WTC11 (cell line): Measurements from ENCODE around the gene ARHGEF10L. TPM values are rescaled to one million over a fixed set of nuclear protein-coding genes. Genes with fewer than 3 reads are reported as not detected.

ENCODE experiments used
- ATAC-seq: fragments of 200-7000 bp; cut with Tn5 transposase; 2 replicates; pipeline ENCODE4 v1.10.0; 2021; ENCODE audit warnings: mild to moderate bottlenecking, moderate library complexity
- CTCF ChIA-PET: fragments of 300-600 bp; sonication (Branson Sonifier 250); formaldehyde crosslinking; loops from one replicate; lab custom pipeline; 2021; ENCODE audit warnings: antibody characterized with exemption; lab: Charles Lee
- POLR2A ChIA-PET: fragments of 350-600 bp; sonication (Branson Sonifier 250); formaldehyde crosslinking; loops from one replicate; lab custom pipeline; 2021; ENCODE audit warnings: antibody characterized with exemption; lab: Charles Lee
- DNase-seq: peaks from one replicate; pipeline ENCODE4 v3.0.0; 2021; ENCODE audit warnings: low spot score
- H3K27ac Mint-ChIP-seq: 2 replicates; pipeline ENCODE4 v1.8.0; 2021; ENCODE audit warnings: mixed read lengths
- H3K27me3 Mint-ChIP-seq: 2 replicates; pipeline ENCODE4 v1.8.0; 2021; ENCODE audit warnings: low read depth, mild to moderate bottlenecking, moderate library complexity, mixed read lengths
- H3K36me3 Mint-ChIP-seq: 2 replicates; pipeline ENCODE4 v1.8.0; 2021; ENCODE audit warnings: mixed read lengths
- H3K4me1 Mint-ChIP-seq: 2 replicates; pipeline ENCODE4 v1.8.0; 2022; ENCODE audit warnings: mixed read lengths
- H3K4me3 Mint-ChIP-seq: 2 replicates; pipeline ENCODE4 v1.8.0; 2021; ENCODE audit warnings: mild to moderate bottlenecking, moderate library complexity, mixed read lengths
- H3K9me3 Mint-ChIP-seq: 2 replicates; pipeline ENCODE4 v1.8.0; 2021; ENCODE audit warnings: mixed read lengths
- ARID4B ChIP-seq: sonication (generic); formaldehyde crosslinking; IDR thresholded peaks from 2 replicates; pipeline ENCODE4 v1.8.0; 2023; ENCODE audit warnings: missing genetic modification reagents, mild to moderate bottlenecking, borderline replicate concordance
- CREB1 ChIP-seq: sonication (generic); formaldehyde crosslinking; IDR thresholded peaks from 2 replicates; pipeline ENCODE4 v1.8.0; 2023; ENCODE audit warnings: mild to moderate bottlenecking, missing genetic modification reagents
- ETV6 ChIP-seq: sonication (generic); formaldehyde crosslinking; IDR thresholded peaks from 2 replicates; pipeline ENCODE4 v1.8.1; 2022; ENCODE audit warnings: mild to moderate bottlenecking, missing genetic modification reagents
- MXD4 ChIP-seq: fragments of 250-450 bp; sonication (Bioruptor Pico); IDR thresholded peaks from 2 replicates; pipeline ENCODE4 v1.8.0; 2021; ENCODE audit warnings: mild to moderate bottlenecking, moderate library complexity, borderline replicate concordance
- NFE2L1 ChIP-seq: sonication (generic); formaldehyde crosslinking; IDR thresholded peaks from 2 replicates; pipeline ENCODE4 v1.8.1; 2023; ENCODE audit warnings: missing genetic modification reagents
- NR3C1 ChIP-seq: sonication (generic); formaldehyde crosslinking; conservative IDR thresholded peaks from 2 replicates; pipeline ENCODE4 v1.8.1; 2023; ENCODE audit warnings: low read depth, mild to moderate bottlenecking, missing genetic modification reagents
- SOX15 ChIP-seq: fragments of 250-450 bp; sonication (Bioruptor Pico); IDR thresholded peaks from 2 replicates; pipeline ENCODE4 v1.9.0; 2021; ENCODE audit warnings: mild to moderate bottlenecking
- TEAD1 ChIP-seq: sonication (generic); formaldehyde crosslinking; IDR thresholded peaks from 2 replicates; pipeline ENCODE4 v1.8.0; 2022; ENCODE audit warnings: mild to moderate bottlenecking, missing genetic modification reagents
- TEAD4 ChIP-seq: sonication (generic); formaldehyde crosslinking; IDR thresholded peaks from 2 replicates; pipeline ENCODE4 v1.8.0; 2022; ENCODE audit warnings: mild to moderate bottlenecking, missing genetic modification reagents
- ZNF263 ChIP-seq: sonication (generic); formaldehyde crosslinking; IDR thresholded peaks from 2 replicates; pipeline ENCODE4 v1.8.1; 2022; ENCODE audit warnings: low read depth, mild to moderate bottlenecking, moderate library complexity, missing genetic modification reagents
- ZNF416 ChIP-seq: fragments of 250-450 bp; sonication (Bioruptor Pico); IDR thresholded peaks from 2 replicates; pipeline ENCODE4 v1.9.0; 2021; ENCODE audit warnings: mild to moderate bottlenecking, inconsistent platforms
- ZNF423 ChIP-seq: fragments of 250-450 bp; sonication (Bioruptor Pico); IDR thresholded peaks from 2 replicates; pipeline ENCODE4 v2.1.2; 2022; ENCODE audit warnings: mild to moderate bottlenecking, moderate library complexity
- total RNA-seq: library from RNA; stranded (reverse); gene quantifications from 3 replicates; pipeline ENCODE4 v1.2.3, GENCODE V29; 2021
- TF ChIP-seq, protein P1 (sequence below): fragments of 250-450 bp; sonication (Bioruptor Pico); IDR thresholded peaks from 2 replicates; pipeline ENCODE4 v1.9.0; 2021; ENCODE audit warnings: mild to moderate bottlenecking
- TF ChIP-seq, protein P2 (sequence below): sonication (generic); formaldehyde crosslinking; IDR thresholded peaks from 2 replicates; pipeline ENCODE4 v1.8.0; 2022; ENCODE audit warnings: missing genetic modification reagents
- TF ChIP-seq, protein P3 (sequence below): sonication (generic); formaldehyde crosslinking; conservative IDR thresholded peaks from 2 replicates; pipeline ENCODE4 v1.8.1; 2022; ENCODE audit warnings: mild to moderate bottlenecking, missing genetic modification reagents

ARHGEF10L gene
- total RNA-seq, 1 experiment from 2014 or later: 34.4 TPM

- no peak overlapping the region for H3K27ac Mint-ChIP-seq
- H3K4me3 Mint-ChIP-seq: no peak overlapping the region
- H3K9me3 Mint-ChIP-seq: peaks cover 8% of the 10 kb centered on the region; the same call in 1 of the 2 replicates
- ATAC-seq: no peak
- peaks cover 32% of the 10 kb centered on the region for H3K4me1 Mint-ChIP-seq
- H3K27me3 Mint-ChIP-seq: no peaks in the 10 kb centered on the region
- DNase-seq: no peak
- TF ChIP-seq TEAD4 (CRISPR knock-in tag) (no peak), ETV6 (no peak), NFE2L1 (CRISPR knock-in tag) (no peak), ZNF416 (no peak), MXD4 (CRISPR knock-in tag) (no peak), NR3C1 (CRISPR knock-in tag) (no peak), CREB1 (CRISPR knock-in tag) (no peak), SOX15 (CRISPR knock-in tag) (no peak), ARID4B (no peak), ZNF263 (CRISPR knock-in tag) (no peak)
- TF ChIP-seq, protein P1, sequence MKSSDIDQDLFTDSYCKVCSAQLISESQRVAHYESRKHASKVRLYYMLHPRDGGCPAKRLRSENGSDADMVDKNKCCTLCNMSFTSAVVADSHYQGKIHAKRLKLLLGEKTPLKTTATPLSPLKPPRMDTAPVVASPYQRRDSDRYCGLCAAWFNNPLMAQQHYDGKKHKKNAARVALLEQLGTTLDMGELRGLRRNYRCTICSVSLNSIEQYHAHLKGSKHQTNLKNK (CRISPR knock-in tag): no peak
- TF ChIP-seq, protein P2, sequence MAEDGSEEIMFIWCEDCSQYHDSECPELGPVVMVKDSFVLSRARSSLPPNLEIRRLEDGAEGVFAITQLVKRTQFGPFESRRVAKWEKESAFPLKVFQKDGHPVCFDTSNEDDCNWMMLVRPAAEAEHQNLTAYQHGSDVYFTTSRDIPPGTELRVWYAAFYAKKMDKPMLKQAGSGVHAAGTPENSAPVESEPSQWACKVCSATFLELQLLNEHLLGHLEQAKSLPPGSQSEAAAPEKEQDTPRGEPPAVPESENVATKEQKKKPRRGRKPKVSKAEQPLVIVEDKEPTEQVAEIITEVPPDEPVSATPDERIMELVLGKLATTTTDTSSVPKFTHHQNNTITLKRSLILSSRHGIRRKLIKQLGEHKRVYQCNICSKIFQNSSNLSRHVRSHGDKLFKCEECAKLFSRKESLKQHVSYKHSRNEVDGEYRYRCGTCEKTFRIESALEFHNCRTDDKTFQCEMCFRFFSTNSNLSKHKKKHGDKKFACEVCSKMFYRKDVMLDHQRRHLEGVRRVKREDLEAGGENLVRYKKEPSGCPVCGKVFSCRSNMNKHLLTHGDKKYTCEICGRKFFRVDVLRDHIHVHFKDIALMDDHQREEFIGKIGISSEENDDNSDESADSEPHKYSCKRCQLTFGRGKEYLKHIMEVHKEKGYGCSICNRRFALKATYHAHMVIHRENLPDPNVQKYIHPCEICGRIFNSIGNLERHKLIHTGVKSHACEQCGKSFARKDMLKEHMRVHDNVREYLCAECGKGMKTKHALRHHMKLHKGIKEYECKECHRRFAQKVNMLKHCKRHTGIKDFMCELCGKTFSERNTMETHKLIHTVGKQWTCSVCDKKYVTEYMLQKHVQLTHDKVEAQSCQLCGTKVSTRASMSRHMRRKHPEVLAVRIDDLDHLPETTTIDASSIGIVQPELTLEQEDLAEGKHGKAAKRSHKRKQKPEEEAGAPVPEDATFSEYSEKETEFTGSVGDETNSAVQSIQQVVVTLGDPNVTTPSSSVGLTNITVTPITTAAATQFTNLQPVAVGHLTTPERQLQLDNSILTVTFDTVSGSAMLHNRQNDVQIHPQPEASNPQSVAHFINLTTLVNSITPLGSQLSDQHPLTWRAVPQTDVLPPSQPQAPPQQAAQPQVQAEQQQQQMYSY (CRISPR knock-in tag): no peak
- TF ChIP-seq, protein P3, sequence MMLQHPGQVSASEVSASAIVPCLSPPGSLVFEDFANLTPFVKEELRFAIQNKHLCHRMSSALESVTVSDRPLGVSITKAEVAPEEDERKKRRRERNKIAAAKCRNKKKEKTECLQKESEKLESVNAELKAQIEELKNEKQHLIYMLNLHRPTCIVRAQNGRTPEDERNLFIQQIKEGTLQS (CRISPR knock-in tag): no peak
- peaks cover 19% of the 10 kb centered on the region for H3K36me3 Mint-ChIP-seq
- POLR2A ChIA-PET: no interaction called here
- CTCF ChIA-PET: interaction anchor here (1.7 to 6.1 kb wide), 2 partner anchors 9 to 174 kb away, joined by 5 to 57 read pairs; no protein-coding TSS in a partner anchor
These were observed 129.8 kb downstream of the ARHGEF10L start for GRCh38 chr1:17669305-17669704.

DNA sequence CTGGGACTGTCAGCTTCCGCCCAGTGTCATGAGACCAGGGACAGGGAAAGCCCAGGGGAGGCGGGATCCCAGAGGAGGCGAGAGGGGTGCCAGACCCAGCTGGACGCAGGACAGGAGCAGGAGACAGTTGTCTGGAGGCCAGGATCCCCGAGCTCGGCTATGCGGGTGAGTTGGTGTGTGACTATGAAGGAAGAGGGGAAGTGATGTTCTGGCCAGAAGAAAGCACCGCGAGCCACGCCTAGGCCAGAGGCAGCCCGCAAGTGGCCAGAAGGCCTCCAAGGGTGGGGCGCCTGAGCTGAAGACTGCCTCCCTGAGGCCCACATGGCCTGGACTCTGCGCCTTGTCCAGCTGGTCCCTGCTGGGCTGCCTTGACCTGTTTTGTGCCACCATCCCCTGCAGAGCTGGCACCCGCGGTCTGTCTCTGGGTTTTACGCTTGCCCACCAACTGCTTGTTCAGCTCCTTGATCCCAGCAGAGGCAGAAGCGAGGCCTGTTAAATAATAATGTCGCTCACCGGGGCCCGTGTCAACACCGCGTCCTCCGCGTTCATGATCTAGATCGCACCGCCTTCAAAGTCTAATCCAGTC, 130.5 kb downstream of the ARHGEF10L start:
- peaks cover 32% of the 10 kb centered on the region for H3K4me1 Mint-ChIP-seq
- no peak overlapping the region for H3K4me3 Mint-ChIP-seq
- ATAC-seq (no peak), DNase-seq (no peak)
- ChIA-PET CTCF (interaction anchor here (1.7 to 6.1 kb wide), 3 partner anchors 9 to 175 kb away, joined by 5 to 57 read pairs (median 9); no protein-coding TSS in a partner anchor), POLR2A (interaction anchor here (0.6 kb wide), 1 partner anchor 101 kb away, joined by 3 read pairs; no protein-coding TSS in a partner anchor)
- H3K27ac Mint-ChIP-seq: peak overlapping the region; percentile 76; the same call in 1 of the 2 replicates
- peaks cover 8% of the 10 kb centered on the region; the same call in 1 of the 2 replicates for H3K9me3 Mint-ChIP-seq
- H3K27me3 Mint-ChIP-seq: no peaks in the 10 kb centered on the region
- no peak for TF ChIP-seq ZNF423 (CRISPR knock-in tag)
- TF ChIP-seq TEAD1: no peak
- peaks cover 14% of the 10 kb centered on the region for H3K36me3 Mint-ChIP-seq
